HG02943 (cell line): ENCODE results near the gene DCPS.
"Not testable (repeated sequence)": the region's sequence is repeated elsewhere in the genome, so short reads cannot be mapped to it uniquely, and the experiment has no call there.

Source experiments
- ATAC-seq: cut with Tn5 transposase; IDR thresholded peaks from one replicate; pipeline ENCODE4 v1.9.1; 2021; ENCODE audit warnings: mild to moderate bottlenecking, low read depth, moderate library complexity; ENCODE audit not compliant: unreplicated experiment

Gene DCPS

DNA sequence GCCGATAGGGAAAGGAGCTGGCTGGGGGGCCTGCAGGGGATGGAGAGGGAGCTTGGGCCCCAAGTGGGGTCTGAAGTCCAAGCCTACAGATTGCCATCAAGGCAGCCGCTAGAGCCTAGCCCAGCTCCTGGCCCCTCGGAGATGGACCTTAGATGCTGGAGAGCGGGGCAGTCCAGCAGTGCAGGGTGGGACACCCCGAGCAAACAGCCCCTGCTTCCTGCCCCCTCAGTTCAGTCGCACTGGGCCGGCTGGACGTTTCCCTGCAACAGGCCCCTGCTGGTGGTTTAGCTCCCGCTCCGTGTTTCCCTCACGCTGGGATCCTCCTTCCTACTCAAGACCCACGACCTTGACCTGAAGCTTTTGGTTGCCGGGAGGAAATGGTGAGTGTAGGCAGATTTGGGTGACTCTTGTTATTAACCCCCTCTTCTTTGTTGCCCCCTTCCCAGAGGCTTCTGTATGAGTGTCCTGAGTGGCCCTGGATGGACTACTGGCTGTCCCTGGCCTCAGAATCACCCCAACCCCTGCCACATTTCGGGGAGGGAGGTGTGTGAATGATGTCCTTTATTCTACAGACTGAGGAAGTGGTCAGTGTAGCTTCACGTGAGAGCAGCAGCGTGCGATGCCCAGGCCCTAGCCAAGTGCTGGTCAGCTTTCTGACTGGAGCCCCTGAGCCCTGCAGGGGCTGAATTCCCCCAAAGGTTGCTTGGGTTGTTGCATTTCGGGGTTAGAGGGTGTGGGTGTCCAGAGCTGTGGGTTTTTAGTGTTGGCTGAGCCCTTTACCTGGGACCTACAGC lies 54.3 kb downstream of the DCPS start:
- ATAC-seq = no peak

DNA sequence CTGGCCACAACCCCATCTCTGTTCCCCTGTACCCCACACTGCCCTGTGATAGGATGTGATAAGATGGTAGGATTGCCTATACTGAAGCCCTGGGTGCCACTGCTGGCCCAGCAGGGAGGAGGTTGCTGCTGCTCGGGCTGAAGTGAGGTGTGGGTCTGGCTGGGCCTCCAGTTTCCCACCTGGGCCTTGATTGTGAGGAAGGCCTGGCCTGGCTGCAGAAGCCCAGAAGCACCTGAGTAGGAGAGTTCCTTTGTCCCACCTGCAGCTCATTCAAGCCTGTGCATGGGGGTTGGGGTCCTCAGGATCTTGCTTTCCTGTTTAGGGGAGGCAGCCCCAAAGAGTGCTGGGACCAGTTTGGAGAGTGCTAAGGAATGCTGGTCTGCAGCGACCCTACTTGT lies 54.9 kb downstream of the DCPS start:
- ATAC-seq = no peak

- ATAC-seq = no peak
Measured at GRCh38 chr11:126359431-126360048, 55.7 kb downstream of the DCPS start.

DNA sequence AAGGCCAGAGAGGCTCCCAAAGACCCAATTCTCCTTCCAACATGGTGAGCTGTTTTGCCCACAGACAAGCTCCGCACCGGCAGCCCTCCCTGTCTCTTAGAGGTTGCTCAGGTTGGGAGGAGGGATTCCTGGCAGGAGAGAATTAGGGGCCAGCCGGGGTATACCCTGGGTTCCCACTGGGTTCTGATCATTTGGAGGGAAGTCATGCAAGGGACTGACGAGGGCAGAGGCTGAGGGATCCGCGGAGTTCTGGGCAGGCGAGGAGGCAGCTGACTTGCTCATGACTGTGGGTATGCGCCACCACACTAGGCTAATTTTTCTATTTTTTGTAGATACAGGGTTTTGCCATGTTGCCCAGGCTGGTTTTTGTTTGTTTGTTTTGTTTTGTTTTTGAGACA lies 56.2 kb downstream of the DCPS start:
- ATAC-seq = no peak

DNA sequence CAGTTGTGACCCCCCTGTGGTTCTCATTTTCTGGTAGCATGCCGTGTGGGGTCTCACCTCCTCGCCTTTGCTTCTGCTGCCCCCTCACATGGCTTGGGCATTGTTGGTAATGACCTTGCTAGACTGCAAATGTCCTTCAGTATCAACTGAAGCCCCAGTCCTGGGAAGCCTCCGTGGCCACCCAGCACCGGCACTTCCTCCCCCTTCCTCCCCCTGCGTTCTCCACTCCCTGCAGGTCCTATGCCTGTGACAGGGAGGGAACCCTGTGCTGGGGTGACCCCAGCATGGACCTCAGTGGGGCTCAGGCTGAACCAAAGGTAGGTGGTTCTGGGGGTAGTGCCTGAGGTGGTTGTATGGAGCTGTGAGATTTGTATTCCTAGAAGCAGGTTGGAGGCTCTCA lies 57.5 kb downstream of the DCPS start:
- no peak for ATAC-seq

DNA sequence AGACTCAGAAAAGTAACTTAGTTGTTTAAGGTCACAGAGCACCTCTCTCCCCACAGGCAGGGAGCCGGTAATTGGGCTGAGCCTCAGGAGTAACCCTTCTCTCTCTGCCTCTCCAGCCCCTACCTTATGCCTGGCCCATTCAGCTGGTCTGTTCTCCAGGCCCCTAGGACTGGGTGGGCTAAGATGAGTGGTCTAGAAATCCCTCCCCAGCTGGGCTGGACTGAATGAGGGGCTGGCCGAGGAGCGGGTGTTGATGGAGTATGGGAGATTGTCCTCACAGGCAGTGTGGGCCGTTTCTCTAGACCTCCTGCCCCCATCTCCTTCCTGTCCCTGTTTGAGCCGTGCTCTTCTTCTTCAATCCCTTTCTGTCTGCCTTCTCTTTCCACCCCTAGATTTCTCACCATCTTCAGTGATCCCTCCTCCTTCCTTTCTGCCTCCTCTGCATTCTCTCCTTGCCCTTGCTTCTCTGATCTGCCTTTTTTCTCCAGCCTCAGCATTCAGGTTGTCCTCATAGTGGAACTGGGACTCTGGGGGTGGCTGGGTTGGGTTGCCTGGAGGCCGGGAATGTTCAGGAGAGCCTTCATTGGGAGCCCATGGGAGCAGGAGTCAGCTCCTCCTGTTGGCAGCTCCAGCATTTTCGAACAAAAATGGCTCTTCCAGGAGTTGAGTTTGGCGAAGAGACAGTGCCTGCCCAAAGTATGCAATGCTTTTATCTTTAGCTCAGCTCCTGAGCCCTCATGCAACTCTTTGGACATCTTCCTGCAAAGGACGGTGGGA lies 59.2 kb downstream of the DCPS start:
- no peak for ATAC-seq

DNA sequence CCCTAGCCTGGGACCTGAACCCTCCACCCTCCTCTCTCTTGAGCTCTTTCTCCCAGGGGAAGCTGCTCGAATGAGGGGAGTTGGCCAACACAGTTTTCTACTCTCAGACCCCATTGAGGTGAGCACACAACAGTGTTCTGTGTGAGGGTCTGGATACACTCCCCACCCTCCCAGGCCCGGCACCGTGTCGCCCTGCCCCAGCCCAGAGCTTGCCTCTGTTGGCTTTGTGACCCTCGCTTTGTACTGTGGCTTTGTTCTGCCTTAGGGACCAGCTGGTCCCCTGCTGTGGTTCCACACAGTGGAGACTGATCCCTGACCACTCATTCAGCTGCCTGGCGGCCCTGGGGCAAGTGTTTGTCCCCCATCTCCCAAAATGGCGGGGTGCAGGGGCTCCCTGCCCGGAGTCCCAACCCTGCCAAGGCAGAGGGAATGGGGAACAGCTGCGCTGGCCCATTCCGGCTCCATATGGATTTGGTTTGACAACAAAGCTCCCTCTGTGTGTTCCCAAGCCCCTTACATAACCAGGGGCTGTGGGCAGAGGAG lies 59.9 kb downstream of the DCPS start:
- ATAC-seq = no peak

GRCh38 chr11:126364735-126365134 lies 60.9 kb downstream of the DCPS start:
- not testable (repeated sequence) for ATAC-seq

GRCh38 chr11:126365508-126365907 lies 61.6 kb downstream of the DCPS start:
- ATAC-seq = not testable (repeated sequence)

DNA sequence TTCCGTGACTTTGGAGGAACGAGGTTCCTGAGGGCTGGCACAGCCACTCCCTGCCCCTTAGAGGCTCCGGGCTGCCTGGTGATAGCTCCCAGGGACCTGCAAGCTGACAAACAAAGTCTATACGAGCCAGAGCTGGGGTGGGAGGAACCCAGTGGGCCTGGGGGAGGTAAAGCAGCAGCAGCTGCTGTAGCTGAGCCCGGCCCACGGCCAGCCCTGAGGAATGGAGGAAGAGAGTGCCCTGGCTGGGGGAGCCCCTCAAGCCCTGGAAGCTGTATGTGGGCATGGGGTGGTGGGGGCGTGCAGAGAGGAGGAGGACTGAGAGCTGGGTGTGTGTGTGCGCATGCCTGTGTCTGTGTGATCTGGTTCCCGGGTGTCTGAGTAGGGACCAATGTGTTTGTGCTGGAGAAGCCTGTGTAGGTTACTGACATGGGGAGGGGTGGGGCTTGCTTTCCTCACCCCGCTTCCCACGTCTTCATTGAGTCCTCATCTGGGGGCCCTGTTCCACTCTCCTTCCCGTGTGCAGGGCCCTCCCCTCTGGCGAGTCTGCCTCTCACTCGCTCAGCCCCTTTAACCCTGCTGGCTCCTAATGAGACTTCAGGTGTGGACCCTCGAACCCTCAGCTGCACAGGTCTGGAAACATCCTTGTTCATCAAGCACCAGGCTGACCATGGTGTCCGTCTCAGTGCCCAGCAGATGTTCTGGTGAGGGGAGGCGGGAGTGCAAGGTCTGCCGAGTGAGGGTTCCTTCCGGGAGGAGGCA lies 62.4 kb downstream of the DCPS start:
- no peak for ATAC-seq

DNA sequence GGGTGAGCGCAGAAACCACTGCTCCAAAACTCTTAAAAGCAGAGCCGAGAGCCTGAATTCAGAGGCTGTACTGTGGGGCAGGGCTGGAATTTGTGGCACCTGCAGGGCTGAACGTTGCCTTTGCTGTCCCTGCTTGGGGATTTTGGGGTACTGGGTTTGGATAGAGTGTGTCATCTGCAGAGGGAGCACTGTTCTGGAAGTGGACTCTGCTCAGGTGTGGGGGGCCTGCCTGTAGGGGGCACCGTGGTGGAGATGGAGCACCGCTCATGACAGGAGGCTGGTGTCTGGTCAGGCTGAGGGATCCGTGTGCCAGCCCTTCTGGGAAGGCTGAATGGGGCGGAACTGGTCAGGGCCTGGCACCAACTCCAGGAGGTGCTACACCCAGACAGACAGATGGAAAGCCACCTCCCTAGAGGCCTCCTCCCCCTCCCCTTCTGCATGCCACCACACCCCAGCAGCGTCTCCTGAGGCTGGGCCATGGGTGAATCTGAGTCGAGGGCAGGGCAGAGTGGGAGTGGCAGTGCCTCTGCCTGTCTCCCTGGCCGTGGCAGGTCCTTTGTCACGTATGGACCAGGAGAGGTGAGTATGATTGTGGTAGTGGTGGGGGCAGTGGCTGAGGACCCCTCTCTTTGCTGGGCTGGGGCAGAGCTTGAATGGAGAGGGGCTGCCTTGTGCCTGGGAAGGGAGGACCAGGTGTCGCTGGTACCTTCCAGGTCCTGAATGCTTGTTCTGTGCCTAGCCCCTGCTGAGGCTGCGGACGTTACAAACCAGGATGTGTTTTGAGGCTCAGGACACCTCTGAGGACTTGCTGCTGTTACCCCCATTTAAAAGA lies 63.2 kb downstream of the DCPS start:
- ATAC-seq = not testable (repeated sequence)

DNA sequence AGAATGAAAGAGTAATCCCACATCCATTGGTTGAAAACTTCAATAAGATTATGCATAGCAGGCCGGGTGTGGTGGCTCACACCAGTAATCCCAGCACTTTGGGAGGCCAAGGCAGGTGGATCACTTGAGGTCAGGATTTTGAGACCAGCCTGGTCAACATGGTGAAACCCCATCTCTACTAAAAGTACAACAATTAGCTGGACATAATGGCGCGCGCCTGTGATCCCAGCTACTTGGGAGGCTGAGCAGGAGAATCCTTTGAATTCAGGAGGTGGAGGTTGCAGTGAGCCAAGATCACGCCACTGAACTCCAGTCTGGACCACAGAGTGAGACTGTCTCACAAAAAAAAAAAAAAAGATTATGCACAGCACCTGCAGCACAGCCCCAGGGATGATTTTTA lies 63.9 kb downstream of the DCPS start:
- not testable (repeated sequence) for ATAC-seq

- ATAC-seq = not testable (repeated sequence)
Measured at GRCh38 chr11:126368336-126369119, 64.7 kb downstream of the DCPS start.

DNA sequence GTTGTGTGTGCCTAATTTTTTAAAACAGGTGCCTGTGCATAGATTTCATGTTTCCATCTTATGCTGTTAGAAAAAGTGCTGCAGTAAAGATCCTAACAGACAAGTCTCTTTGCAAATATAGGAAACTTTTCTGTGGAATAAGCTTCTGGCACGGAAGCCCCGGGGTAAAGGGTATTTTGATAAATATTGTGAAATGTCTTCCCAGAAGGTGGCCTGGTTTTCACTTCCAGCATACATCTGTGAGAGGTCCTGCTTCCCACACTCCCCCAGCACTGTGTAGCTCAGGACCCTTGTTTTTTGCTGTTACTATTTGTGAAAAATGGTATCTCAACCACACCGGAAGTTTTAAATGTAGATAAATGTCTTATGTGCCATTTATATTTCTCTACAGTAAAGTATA lies 66.2 kb downstream of the DCPS start:
- no peak for ATAC-seq

DNA sequence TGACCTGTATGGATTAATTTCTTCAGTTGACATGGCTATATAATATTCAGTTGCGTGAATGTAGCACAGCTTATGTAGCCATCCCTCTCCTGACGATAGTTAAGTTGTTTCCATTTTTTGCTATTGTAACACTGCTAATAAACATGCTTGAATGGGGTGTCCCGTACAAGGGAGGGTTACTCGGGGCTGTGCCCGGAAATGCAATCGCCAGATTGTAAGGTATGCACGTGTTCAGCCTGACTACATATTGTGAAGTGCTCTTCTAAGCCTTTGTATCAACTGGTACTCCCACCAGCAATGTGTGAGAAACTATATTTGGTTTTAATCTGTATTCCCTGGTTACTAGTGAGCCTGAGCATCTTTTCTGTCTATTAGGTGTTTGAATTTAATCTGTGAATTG lies 67.7 kb downstream of the DCPS start:
- ATAC-seq = no peak

GRCh38 chr11:126373389-126374066 lies 69.7 kb downstream of the DCPS start:
- not testable (repeated sequence) for ATAC-seq

DNA sequence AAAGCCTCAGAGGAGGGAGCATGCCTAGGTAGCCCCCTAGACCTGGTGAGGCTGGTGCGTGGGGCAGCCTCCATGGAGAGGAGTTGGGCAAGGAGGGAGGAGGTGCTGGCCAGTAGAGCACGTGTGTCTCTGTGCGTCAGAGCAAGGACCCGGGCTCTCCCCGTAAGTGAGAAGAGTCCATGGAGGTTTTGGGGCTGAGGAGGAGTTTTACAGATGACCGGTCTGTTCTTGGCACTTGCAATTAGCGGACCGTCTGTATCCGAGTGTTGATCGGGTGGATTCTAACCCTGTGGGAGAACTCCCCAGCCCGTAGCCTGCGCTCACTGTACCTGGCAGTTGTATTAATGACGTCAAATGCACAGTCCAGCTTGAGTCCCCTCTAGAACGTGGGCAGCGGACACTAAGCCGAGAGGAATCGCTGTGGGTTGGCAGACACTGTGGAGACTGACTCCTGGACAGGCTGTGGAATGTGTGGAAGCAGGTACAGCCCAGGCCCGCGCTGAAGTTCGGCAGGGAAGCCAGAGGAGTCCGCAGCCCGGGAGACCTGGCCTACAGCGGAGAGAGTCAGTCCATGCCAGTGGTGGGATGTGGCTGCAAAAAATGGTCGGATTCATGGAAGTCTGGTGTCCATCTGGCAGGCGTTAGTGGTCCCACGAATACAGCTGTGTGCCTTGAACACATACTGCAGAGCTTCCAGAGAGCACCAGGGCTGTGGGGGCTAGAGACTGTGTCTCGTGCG lies 70.9 kb downstream of the DCPS start:
- not testable (repeated sequence) for ATAC-seq

DNA sequence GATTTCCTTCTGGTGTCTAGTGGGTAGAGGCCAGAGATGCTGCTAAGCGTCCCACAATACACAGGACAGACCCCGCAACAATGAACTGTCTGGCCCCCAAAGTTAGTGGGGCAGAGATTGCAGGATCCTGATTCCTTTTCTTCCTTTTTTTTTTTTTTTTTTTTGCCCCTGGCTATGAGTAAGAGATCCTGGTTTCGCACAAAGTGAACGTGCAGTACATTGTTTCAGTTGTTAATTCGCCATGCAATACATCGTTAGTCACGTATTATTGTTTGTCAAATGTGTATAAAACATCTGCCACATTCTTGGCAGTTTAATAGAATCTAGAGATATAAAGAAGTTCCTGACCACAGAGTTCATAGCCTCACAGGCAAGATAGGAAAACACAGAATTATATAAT lies 71.9 kb downstream of the DCPS start:
- no peak for ATAC-seq
